GM12878 (cell line): ENCODE data around the gene GPC5. TPM values are rescaled to one million over a fixed set of nuclear protein-coding genes. Genes with fewer than 3 reads are reported as not detected.
A peak's percentile ranks its signal among the peaks of the same experiment; 100 is the strongest.

ENCODE experiments used
- ATAC-seq: fragments of 200-7000 bp; cut with Tn5 transposase; 3 replicates; pipeline ENCODE4 v1.9.1; 2020; ENCODE audit warnings: mild to moderate bottlenecking, moderate library complexity
- BruUV-seq: library from RNA; stranded (reverse); fragments of 400-500 nt; replicated peaks from 2 replicates; lab custom pipeline; 2021; lab: Mats Ljungman, UMichigan
- CTCF ChIA-PET: fragments of 300-600 bp; sonication (Branson Sonifier 250); formaldehyde crosslinking; extraction: SDS; loops from one replicate; lab custom pipeline; 2021; ENCODE audit warnings: inconsistent platforms; lab: Yijun Ruan, JAX
- POLR2A ChIA-PET: fragments of 350-600 bp; formaldehyde crosslinking; extraction: SDS; loops from one replicate; lab custom pipeline; 2021; ENCODE audit warnings: inconsistent platforms; lab: Charles Lee
- RAD21 ChIA-PET: fragments of 300-600 bp; sonication (Branson Sonifier 250); formaldehyde crosslinking; loops from one replicate; lab custom pipeline; 2023; ENCODE audit warnings: antibody characterized with exemption; ENCODE audit not compliant: unreplicated experiment; lab: Charles Lee
- SMC1A ChIA-PET: fragments of 300-600 bp; sonication (Branson Sonifier 250); formaldehyde crosslinking; loops from one replicate; lab custom pipeline; 2023; ENCODE audit not compliant: unreplicated experiment, uncharacterized antibody; lab: Charles Lee
- DNase-seq: peaks from one replicate; pipeline ENCODE4 v3.0.0-alpha.2; 2011; ENCODE audit warnings: low read depth, low spot score
- FAIRE-seq: peaks from 3 replicates; lab custom pipeline; 2011; peaks lifted over from hg19 to GRCh38; lab: Jason Lieb, UNC
- H2AFZ ChIP-seq: 2 replicates; pipeline ENCODE4 v1.6.0; 2011; ENCODE audit warnings: low read depth, low read length, control low read depth; ENCODE audit not compliant: control insufficient read depth
- H3K27ac ChIP-seq: 2 replicates; pipeline ENCODE4 v1.5.1; 2011; ENCODE audit warnings: control low read depth; ENCODE audit not compliant: control insufficient read depth, insufficient read depth
- H3K27me3 ChIP-seq, 2 experiments: replicated peaks in 1 of 2; 2 replicates each; pipeline versions ENCODE4 v1.6.0 to v1.6.1; 2011; ENCODE audit warnings: low read length in 1 of 2; ENCODE audit not compliant: control insufficient read depth in 2 of 2, insufficient read depth in 2 of 2
- H3K36me3 ChIP-seq, 2 experiments: 2 replicates each; pipeline ENCODE4 v1.5.1; 2011; ENCODE audit warnings: low read length in 1 of 2; ENCODE audit not compliant: control insufficient read depth in 2 of 2, insufficient read depth in 2 of 2
- H3K4me1 ChIP-seq: 2 replicates; pipeline ENCODE4 v1.6.1; 2011; ENCODE audit warnings: mild to moderate bottlenecking, low read length, moderate library complexity, mixed read lengths; ENCODE audit not compliant: control insufficient read depth, insufficient read depth
- H3K4me2 ChIP-seq: 2 replicates; pipeline ENCODE4 v1.6.0; 2011; ENCODE audit warnings: control low read depth; ENCODE audit not compliant: control insufficient read depth, insufficient read depth
- H3K4me3 ChIP-seq: fragments of 200-600 bp; sonication (generic); 2 replicates; pipeline ENCODE4 v1.5.1; 2016
- H3K79me2 ChIP-seq: 2 replicates; pipeline ENCODE4 v1.6.0; 2011; ENCODE audit warnings: low read length; ENCODE audit not compliant: control insufficient read depth, insufficient read depth
- H3K9ac ChIP-seq: 2 replicates; pipeline ENCODE4 v1.8.0; 2011; ENCODE audit warnings: low read length, control low read depth, mixed read lengths; ENCODE audit not compliant: control insufficient read depth, insufficient read depth
- H3K9me3 ChIP-seq: replicated peaks from 3 replicates; pipeline ENCODE4 v1.5.1; 2011; ENCODE audit warnings: mild to moderate bottlenecking, low read length; ENCODE audit not compliant: control insufficient read depth, insufficient read depth
- H4K20me1 ChIP-seq: 2 replicates; pipeline ENCODE4 v1.6.0; 2011; ENCODE audit not compliant: control insufficient read depth, insufficient read depth
- POLR2AphosphoS5 ChIP-seq: IDR thresholded peaks from 2 replicates; pipeline ENCODE4 v1.6.1; 2011; ENCODE audit warnings: mild to moderate bottlenecking, low read length, inconsistent platforms
- ZNF592 ChIP-seq: fragments of 450-650 bp; IDR thresholded peaks from 2 replicates; pipeline ENCODE4 v1.6.1; 2017; ENCODE audit warnings: mild to moderate bottlenecking, moderate library complexity
- WGBS: methylation state at CpG from one replicate; pipeline ENCODE4 v1.1.6; 2016; ENCODE audit warnings: low lambda C conversion rate; ENCODE audit not compliant: insufficient replicate concordance, insufficient coverage; ENCODE audit errors: missing lambda C conversion rate; 5-methylcytosine and 5-hydroxymethylcytosine counted together
- in situ Hi-C: fragments of 300-500 bp; cut with MboI; formaldehyde crosslinking; loops from 9 replicates; pipeline ENCODE4 v1.14.3; 2018; ENCODE audit warnings: mixed read lengths
- intact Hi-C: fragments of 100-400 bp; cut with micrococcal nuclease; formaldehyde crosslinking; loops from one replicate; pipeline ENCODE4 v1.14.2; 2022; ENCODE audit not compliant: unreplicated experiment
- polyA plus RNA-seq, 11 experiments: library from polyadenylated mRNA; depleted of rRNA in 4 of 11; unstranded in 6 of 11; stranded (reverse) in 5 of 11; fragments of >200 nt; fragmentation: Nextera tagmentation in 4 of 11; fragmentation: Illumina TruSeq in 1 of 11; extraction: Ambion mirVana in 4 of 11; extraction: Trizol in 1 of 11; gene quantifications; 1 replicate in 1 of 11; 2 replicates in 10 of 11; pipeline versions ENCODE4 v1.2.1 to v1.2.3, GENCODE V29; 2011 to 2016; ENCODE audit warnings: inconsistent platforms in 2 of 11, missing spikeins in 2 of 11, low read depth in 1 of 11
- total RNA-seq, 4 experiments: library from RNA; depleted of rRNA in 3 of 4; stranded (reverse); fragments of >200 nt in 3 of 4; fragmentation: Illumina TruSeq in 1 of 4; extraction: Trizol in 1 of 4; gene quantifications; 2 replicates each; pipeline versions ENCODE4 v1.2.1 to v1.2.3, GENCODE V29; 2013 to 2021
- TF ChIP-seq, protein P1 (sequence below): IDR thresholded peaks from 2 replicates; pipeline ENCODE4 v1.6.1; 2012; ENCODE audit warnings: low read length, inconsistent platforms

The GPC5 gene
- total and polyA plus RNA-seq, 10 of the 15 experiments (the other 5 are each of a cell fraction or from before 2014, with no cell fraction given): 0.05 to 0.87 (median 0.44) TPM; not detected in 1

GRCh38 chr13:91355826-91356710 is 42.4 kb upstream of the GPC5 start:
- SMC1A ChIA-PET: interaction anchor here (0.9 kb wide), 1 partner anchor 42 kb away, joined by 4 read pairs; no protein-coding TSS in a partner anchor
- Histone ChIP-seq H4K20me1 (no peaks in the 10 kb centered on the region; the same call in 1 of the 2 replicates), H3K27me3 (no peaks in the 10 kb centered on the region), H3K9ac (no peak overlapping the region), H3K9me3 (no peaks in the 10 kb centered on the region), H3K36me3 (peaks cover 2 to 37% of the 10 kb centered on the region in 2 experiments; a peak in 3 of 4 replicates), H3K4me1 (no peaks in the 10 kb centered on the region), H3K4me2 (no peak overlapping the region), H3K27ac (no peak overlapping the region), H2AFZ (no peak overlapping the region), H3K4me3 (no peak overlapping the region), H3K79me2 (peaks cover 28% of the 10 kb centered on the region)
- TF ChIP-seq, protein P1, sequence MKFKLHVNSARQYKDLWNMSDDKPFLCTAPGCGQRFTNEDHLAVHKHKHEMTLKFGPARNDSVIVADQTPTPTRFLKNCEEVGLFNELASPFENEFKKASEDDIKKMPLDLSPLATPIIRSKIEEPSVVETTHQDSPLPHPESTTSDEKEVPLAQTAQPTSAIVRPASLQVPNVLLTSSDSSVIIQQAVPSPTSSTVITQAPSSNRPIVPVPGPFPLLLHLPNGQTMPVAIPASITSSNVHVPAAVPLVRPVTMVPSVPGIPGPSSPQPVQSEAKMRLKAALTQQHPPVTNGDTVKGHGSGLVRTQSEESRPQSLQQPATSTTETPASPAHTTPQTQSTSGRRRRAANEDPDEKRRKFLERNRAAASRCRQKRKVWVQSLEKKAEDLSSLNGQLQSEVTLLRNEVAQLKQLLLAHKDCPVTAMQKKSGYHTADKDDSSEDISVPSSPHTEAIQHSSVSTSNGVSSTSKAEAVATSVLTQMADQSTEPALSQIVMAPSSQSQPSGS: 0 out of 2 replicates have a peak, but pooled peaks have one; percentile 12
- TF ChIP-seq POLR2AphosphoS5 (peak; percentile 45; the same call in 1 of the 2 replicates), ZNF592 (no peak)
- ATAC-seq (no peak), FAIRE-seq (no peak), DNase-seq (no peak)
- WGBS: 99% methylated on average over 6 of the region's 6 CpGs
- intact Hi-C loops: no loop called here
- in situ Hi-C loops: no loop called here
- BruUV-seq: no TSS peak
- POLR2A ChIA-PET: no interaction called here
- RAD21 ChIA-PET: interaction anchor here (0.6 kb wide), 1 partner anchor 16 kb away, joined by 3 read pairs; no protein-coding TSS in a partner anchor
- CTCF ChIA-PET: interaction anchor here (4.6 kb wide), 1 partner anchor 42 kb away, joined by 35 read pairs; no protein-coding TSS in a partner anchor
